Neural progenitor cell (in vitro differentiated cells): ENCODE data around the gene GLRA1.

Experiments
- CTCF ChIP-seq: fragments of 200-600 bp; sonication (generic); IDR thresholded peaks from 2 replicates; pipeline ENCODE4 v1.5.1; 2017; ENCODE audit warnings: antibody characterized with exemption, mild to moderate bottlenecking
- EZH2 ChIP-seq: fragments of 200-600 bp; sonication (generic); IDR thresholded peaks from 2 replicates; pipeline ENCODE4 v1.6.1; 2017; ENCODE audit warnings: antibody characterized with exemption, mild to moderate bottlenecking, moderate library complexity
- EZH2phosphoT487 ChIP-seq: fragments of 200-600 bp; sonication (generic); IDR thresholded peaks from 2 replicates; pipeline ENCODE4 v1.6.1; 2017; ENCODE audit warnings: antibody characterized with exemption

- TF ChIP-seq EZH2 (no peak), CTCF (no peak), EZH2phosphoT487 (peak; percentile 94)
These were observed 21.4 kb downstream of the GLRA1 start for GRCh38 chr5:151903243-151903653.
